LNCaP clone FGC (cell line): ENCODE data around the gene NMT2.

Experiments used
- DNase-seq: peaks from one replicate; pipeline ENCODE4 v3.0.0-alpha.2; 2011; ENCODE audit warnings: low read depth
- H3K4me3 ChIP-seq: 2 replicates; pipeline ENCODE4 v1.5.1; 2011; ENCODE audit warnings: mild to moderate bottlenecking, low read depth, low read length, control low read depth
- TF ChIP-seq, protein P1 (sequence below): IDR thresholded peaks from 2 replicates; pipeline ENCODE4 v1.5.1; 2012; ENCODE audit warnings: mild to moderate bottlenecking; ENCODE audit not compliant: control insufficient read depth, insufficient read depth; ENCODE audit errors: extremely low read depth

NMT2 gene

DNA sequence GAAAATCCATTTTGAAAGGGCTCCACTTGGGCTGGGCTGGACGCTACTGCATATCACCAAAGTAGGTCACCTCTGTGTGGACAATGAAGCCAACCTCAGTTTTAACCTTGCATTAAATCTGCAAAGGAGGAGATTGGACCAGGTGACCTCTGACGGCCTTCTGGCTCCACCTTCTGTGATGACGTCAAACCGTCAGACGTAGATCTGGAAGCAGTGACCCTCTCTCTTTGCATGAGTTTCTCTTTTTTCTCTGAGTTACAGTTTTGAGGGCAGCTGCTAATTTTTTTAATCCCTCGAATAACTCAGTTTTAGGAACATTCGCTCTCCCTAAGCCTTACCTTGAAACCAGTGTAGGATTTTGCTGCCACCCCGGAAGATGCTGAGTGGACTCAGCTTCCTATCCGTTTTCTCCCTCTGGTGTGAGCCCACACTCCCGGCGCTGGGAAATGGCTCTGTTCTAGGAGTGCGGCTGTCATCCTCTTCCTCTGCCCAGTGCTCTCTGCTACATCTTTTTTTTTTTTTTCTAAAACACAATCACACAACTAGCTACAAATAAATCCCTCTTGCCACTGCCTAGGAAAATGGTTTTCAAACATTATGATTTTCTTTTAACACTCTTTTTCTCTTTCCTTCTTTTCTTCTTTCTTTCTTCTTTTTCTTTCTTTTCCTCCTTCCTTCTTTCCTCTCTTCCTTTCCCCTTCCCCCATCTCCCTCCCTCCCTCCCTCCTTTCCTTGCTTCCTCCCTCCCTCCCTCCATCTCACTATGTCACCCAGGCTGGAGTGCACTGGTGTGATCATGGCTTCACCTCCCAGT is 27.7 kb upstream of the NMT2 start:
- H3K4me3 ChIP-seq, result no peak overlapping the region
- TF ChIP-seq, protein P1, sequence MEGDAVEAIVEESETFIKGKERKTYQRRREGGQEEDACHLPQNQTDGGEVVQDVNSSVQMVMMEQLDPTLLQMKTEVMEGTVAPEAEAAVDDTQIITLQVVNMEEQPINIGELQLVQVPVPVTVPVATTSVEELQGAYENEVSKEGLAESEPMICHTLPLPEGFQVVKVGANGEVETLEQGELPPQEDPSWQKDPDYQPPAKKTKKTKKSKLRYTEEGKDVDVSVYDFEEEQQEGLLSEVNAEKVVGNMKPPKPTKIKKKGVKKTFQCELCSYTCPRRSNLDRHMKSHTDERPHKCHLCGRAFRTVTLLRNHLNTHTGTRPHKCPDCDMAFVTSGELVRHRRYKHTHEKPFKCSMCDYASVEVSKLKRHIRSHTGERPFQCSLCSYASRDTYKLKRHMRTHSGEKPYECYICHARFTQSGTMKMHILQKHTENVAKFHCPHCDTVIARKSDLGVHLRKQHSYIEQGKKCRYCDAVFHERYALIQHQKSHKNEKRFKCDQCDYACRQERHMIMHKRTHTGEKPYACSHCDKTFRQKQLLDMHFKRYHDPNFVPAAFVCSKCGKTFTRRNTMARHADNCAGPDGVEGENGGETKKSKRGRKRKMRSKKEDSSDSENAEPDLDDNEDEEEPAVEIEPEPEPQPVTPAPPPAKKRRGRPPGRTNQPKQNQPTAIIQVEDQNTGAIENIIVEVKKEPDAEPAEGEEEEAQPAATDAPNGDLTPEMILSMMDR, result no peak
- no peak for DNase-seq

DNA sequence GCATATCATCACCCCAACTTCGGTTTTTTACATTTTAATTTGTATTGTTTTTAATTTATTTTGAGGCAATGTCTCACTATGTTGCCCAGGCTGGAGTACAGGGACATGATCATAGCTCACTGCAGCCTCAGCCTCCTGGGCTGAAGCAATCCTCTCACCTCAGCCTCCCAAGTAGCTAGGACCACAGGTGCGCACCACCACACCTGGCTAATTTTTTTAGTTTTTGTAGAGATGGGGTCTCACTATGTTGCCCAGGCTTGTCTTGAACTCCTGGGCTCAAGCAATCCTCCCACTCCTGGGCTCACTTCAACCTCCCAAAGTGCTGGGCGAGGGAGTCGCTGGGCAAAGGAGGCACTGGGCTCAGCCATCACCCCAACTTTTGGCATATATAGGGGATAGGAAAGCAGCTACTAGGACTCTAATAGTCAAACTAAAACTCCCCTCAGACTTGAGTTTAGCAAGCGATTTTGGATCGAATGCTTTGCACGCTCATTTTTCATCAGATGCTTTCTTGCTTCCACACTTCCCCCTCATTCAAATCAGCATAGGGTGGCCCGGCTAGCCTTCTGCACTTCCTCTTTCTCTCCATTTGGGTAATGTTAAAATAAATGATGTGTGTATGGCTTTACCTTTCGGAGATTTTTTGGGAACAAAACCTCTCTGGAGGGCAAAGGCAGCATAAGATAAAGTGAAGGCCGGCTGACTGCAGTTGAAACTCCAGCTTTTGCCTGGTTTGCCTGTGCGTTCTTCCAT is 20.8 kb upstream of the NMT2 start:
- no peak for DNase-seq
- TF ChIP-seq, protein P1, result no peak
- H3K4me3 ChIP-seq, result no peak overlapping the region

DNA sequence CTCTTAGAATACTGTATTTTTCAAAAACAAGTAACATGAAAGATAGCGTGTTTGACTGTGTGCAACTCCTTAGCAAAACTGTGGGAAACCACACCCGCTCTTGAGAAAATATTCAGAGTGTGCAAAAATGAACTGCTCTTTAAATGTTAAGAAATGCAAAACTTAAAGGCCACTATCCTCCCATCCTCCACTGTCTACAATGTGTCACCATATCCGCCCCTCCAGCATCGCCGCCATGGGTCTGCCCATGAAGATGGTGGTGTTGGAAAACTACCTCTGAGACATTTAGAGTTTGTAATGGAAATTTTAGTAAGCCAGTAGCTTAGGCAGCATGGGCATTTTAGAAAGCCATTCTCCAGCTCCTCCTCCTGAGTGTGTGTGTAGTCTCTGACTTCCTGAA is 20.1 kb upstream of the NMT2 start:
- no peak for DNase-seq
- TF ChIP-seq, protein P1, result no peak

DNA sequence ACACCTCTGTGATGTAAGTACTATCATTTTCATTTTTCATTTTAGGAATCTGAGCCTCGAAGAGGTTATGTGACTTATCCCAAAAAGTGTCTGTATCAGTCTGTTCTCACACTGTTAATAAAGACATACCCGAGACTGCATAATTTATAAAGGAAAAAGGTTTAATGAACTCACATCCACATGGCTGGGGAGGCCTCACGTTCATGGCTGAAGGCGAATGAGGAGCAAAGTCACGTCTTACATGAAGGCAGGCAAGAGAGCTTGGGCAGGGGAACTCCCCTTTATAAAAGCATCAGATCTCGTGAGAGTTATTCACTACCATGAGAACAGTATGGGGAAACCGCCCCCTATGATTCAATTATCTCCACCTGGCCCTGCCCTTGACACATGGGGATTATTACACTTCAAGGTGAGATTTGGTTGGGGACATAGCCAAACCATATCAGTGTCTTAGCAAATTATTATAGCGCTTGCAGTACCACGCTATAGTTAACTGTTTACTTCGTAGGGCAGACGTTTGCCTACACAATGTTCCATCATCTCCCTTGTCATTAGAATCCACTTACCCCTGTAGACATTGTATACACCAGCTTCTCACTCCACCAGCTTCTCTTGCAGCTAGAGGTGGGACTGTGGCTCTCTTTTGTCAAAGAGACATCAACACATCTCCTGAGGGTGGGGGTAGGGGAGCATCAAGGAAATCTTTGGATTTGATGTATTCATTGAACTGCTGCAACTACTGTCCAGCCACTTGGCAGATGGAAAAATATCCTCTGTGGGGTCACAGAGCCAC is 15.4 kb upstream of the NMT2 start:
- no peak overlapping the region for H3K4me3 ChIP-seq
- no peak for DNase-seq
- TF ChIP-seq, protein P1, result no peak

More for the DNA sequence above, 20.1 kb upstream of the NMT2 start:
- no peak overlapping the region for H3K4me3 ChIP-seq

DNA sequence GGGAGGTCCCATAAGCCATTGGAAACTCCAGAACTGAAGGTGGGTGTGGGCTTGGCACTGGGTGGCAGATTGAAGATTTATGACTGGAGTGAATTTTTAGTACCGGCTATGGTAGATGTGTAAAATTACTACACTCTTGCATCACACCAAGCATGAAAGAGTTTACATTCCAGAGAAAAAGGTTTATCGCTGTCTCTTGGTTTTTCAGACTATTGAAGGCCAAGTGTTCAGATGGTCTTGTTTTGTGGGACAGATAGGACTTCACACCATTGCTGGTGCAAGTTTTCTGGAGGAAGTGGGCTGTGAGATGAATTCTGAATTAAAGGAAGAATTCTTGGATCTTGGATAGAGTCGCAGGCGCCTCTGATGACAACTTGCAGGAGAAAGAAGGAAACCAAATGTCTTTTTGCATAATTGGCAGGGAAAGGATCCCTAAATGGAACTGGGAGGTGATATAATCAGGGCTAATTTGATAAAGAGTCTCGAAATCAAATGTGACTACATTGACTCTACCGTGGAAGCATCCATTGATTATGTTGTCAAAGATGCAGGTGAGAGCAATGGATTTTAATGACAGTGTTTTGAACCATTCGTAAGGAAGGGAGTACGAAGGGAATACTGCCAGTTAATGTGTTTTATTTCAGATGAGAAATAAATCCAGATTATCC is 14.2 kb upstream of the NMT2 start:
- TF ChIP-seq, protein P1, result no peak
- DNase-seq, result no peak
- H3K4me3 ChIP-seq, result no peak overlapping the region

DNA sequence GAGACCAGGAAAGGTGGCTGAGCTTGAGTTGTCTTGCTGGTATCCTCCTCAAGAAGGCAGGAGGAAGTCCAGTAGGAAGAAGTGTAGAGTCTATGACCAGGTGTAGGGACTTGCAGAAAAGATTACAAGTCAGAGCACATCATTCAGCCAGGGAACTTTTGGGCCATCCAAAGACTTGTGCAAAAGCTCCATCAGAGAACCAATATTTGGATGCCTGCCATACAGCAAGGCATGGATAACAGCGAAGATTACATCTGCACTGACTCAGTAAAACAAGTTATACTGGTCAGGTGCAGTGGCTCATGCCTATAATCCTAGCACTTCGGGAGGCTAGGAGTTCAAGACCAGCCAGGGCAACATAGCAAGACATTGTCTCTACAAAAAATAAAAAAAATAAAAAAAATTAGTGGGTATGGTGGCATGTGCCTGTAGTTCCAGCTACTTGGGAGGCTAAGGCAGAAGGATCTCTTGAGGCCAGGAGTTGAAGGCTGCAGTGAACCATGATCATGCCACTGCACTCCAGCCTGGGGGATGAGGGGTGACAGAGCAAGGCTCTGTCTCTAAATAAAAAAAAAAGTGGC is 13.2 kb upstream of the NMT2 start:
- TF ChIP-seq, protein P1, result no peak
- no peak for DNase-seq
- H3K4me3 ChIP-seq, result no peak overlapping the region
